Eye (tissue), 1 donor: ENCODE measurements around the gene BSG.
"Not testable (repeated sequence)": the region's sequence is repeated elsewhere in the genome, so short reads cannot be mapped to it uniquely, and the experiment has no call there.

Experiments used
- DNase-seq: peaks from one replicate; pipeline ENCODE4 v3.0.0-alpha.2; 2015

BSG gene

GRCh38 chr19:621191-621590 lies 48.8 kb downstream of the BSG start:
- DNase-seq: not testable (repeated sequence)

DNA sequence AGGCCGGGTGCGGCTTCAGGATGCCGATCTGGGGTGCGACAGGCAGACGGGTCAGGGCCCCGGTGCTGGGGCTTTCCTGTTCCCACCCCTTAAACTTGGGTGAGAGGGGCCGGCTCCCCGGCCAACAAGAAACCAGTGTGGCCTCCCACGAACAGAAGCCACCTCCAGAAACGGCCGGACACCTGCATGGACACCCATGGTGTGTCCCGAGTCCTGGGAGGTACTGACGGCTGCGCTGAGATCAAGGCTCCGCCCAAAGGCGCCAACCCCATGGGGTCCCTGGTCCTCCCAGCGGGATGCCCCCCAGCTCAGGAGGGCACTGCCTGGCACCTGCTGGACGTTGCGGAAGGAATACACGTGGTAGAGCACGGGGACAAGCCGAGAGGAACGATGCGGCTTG lies 49.4 kb downstream of the BSG start:
- no peak for DNase-seq

GRCh38 chr19:622666-623065 lies 50.3 kb downstream of the BSG start:
- no peak for DNase-seq

GRCh38 chr19:623175-623916 lies 51.0 kb downstream of the BSG start:
- DNase-seq: no peak

GRCh38 chr19:623974-624373 lies 51.6 kb downstream of the BSG start:
- DNase-seq: no peak

GRCh38 chr19:624433-625109 lies 52.2 kb downstream of the BSG start:
- no peak for DNase-seq

DNA sequence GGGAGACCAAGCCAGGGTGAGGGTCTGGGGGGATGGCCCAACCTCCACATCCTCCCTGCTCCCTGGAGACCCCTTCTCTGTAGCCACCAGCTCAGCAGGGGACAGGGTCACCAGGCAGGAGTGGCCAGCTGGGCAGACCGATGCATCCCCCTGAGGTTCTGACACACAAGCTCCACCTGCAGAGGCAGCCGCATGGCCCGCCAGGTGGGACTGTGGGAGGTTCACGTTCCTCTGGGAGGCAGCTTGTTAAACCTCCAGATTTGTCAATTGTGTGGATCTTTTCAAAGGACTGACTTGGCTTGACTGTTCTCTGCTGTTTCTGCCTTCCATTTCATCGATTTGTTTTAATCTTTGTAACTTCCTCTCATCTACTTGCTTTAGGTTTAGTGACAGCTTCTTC lies 52.9 kb downstream of the BSG start:
- no peak for DNase-seq

- not testable (repeated sequence) for DNase-seq
Observed at GRCh38 chr19:626566-626965, 54.2 kb downstream of the BSG start.

DNA sequence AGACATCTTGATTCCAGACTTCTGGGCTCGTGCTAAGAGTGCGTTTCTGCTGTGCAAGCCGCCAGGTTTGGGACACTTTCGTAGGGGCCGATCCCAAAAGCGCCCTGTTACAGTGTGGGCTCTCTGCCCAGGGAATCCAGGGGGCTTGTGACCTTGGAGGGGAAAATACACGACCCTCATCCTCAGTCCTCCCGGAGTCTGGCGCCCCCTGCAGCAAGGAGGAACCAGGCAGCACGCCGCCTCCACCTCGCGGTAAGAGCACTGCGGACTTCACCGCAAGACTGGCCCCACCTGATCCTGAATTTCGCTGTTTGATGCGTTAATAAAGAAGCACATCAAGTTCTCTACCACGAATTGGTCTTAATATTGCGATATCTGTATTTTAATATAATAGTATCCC lies 55.8 kb downstream of the BSG start:
- DNase-seq: no peak

DNA sequence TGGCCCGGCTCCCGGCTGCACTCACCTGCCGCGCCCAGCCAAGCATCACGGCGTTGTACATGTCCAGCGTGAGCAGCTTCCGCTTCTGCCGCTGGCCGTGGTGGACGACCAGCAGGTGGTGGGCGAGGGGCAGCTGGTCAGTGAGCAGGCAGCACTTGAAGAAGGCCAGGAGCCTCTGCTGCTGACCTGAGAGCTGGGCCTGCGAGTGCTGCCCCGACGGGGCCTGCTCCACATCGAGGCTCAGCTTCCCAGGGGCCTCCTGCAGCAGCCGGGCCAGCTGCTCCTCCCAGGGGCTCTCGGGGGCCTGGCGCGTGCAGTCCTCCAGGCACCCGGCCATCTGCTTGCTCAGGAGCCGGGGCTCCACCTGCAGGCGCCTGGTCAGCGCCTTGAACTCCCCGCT lies 57.1 kb downstream of the BSG start:
- DNase-seq: not testable (repeated sequence)

DNA sequence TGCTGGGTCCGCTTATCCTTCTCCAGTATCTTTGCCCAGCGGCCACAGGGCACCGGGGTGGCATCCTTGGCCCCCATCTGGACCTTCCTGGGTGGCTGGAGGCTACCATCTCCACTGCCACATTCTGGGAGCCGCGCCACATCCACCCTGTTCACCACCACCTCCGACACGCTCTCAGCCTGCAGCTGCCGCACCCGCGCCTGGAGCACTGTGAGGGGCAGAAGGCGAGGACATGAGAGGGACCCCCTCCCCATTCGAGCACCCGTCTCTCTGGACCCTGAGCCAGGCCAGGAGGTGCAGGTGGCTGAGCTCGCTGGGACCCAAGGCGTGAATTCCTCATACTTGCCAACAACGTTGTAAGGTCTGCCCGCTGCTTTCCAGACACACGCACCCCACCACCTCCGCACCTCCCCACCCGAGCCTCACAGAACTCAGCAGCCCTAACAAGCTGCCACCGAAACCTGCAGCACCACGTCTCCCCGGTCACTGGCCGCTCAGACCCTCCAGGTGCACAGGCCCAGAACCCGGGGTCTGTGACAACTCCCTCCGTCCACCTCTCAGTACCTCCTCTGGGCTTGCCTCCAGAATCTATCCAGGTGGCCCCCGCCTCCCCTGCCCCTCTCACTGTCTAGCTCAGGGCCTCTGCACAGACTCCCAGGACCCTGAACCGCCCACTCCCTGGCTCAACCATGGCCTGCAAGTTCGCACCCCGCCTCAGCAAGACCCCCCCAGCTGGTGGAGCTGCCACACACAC lies 57.7 kb downstream of the BSG start:
- no peak for DNase-seq

DNA sequence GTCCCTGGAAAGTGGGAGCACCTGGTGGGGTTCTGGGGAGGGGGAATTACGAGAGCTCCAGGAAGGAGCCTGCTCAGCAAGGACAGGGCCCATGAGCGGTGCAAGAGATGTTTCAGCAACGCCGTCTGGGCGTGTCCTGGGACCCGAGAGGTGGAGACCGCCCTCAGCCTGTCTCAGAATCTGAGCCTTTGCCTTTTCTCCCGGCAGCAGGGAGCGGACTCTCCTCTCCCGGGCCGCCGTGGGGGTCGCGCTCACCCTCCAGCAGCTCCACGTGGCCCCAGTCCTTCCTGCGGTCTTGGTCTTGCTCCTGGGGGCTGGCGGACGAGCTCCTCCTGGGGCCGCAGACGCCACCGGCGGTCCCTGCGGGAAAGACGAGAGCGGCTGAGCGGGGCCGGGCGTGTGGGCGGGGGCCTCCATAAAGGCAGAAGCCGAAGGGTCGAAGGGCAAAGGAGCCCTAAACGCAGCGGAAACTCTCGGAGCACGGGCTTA lies 60.2 kb downstream of the BSG start:
- DNase-seq: peak; percentile 40
